K562 (cell line): ENCODE results near the gene IBTK. TPM values are rescaled to one million over a fixed set of nuclear protein-coding genes. Genes with fewer than 3 reads are reported as not detected.

Experiments used
- FOXA1 ChIP-seq: fragments of 450-650 bp; IDR thresholded peaks from 2 replicates; pipeline ENCODE4 v1.6.1; 2016; ENCODE audit warnings: mild to moderate bottlenecking, borderline replicate concordance
- FOXA3 ChIP-seq, 2 experiments: fragments of 450-650 bp in 1 of 2; sonication (generic) in 1 of 2; formaldehyde crosslinking; IDR thresholded peaks in 1 of 2; conservative IDR thresholded peaks in 1 of 2; 2 replicates each; pipeline versions ENCODE4 v1.4.0 to v1.8.0; 2020 to 2022; ENCODE audit warnings: mild to moderate bottlenecking in 2 of 2, missing genetic modification reagents in 1 of 2
- GATA2 ChIP-seq: sonication (generic); formaldehyde crosslinking; IDR thresholded peaks from 2 replicates; pipeline ENCODE4 v1.4.0; 2020; ENCODE audit warnings: mild to moderate bottlenecking, missing genetic modification reagents
- HCFC1 ChIP-seq: IDR thresholded peaks from 2 replicates; pipeline ENCODE4 v1.6.1; 2012; ENCODE audit warnings: low read depth, low read length, improper control_type of control experiment
- SIRT6 ChIP-seq: IDR thresholded peaks from one replicate; pipeline ENCODE4 v1.6.1; 2012; ENCODE audit warnings: low read depth, mild to moderate bottlenecking, control low read depth, inconsistent platforms, low read length, moderate library complexity
- SREBF1 ChIP-seq: fragments of 150-350 bp; IDR thresholded peaks from 2 replicates; pipeline ENCODE4 v1.6.1; 2014; ENCODE audit warnings: antibody characterized with exemption, low read depth, low read length, borderline replicate concordance
- TRIM28 ChIP-seq: fragments of 450-650 bp; IDR thresholded peaks from 2 replicates; pipeline ENCODE4 v1.6.1; 2017
- ZNF134 ChIP-seq: fragments of 250-450 bp; sonication (Bioruptor Pico); conservative IDR thresholded peaks from 2 replicates; pipeline ENCODE4 v1.4.0; 2020
- polyA plus RNA-seq, 8 experiments: library from polyadenylated mRNA; depleted of rRNA in 4 of 8; stranded (reverse) in 5 of 8; unstranded in 3 of 8; fragments of >200 nt; fragmentation: Nextera tagmentation in 2 of 8; fragmentation: Illumina TruSeq in 1 of 8; extraction: Ambion mirVana in 2 of 8; extraction: Trizol in 1 of 8; gene quantifications; 2 replicates each; pipeline versions ENCODE4 v1.2.1 to v1.2.3, GENCODE V29; 2011 to 2014; ENCODE audit warnings: inconsistent platforms in 1 of 8, missing spikeins in 1 of 8
- total RNA-seq, 7 experiments: library from RNA; depleted of rRNA in 6 of 7; stranded (reverse); fragments of >200 nt in 6 of 7; fragmentation: Illumina TruSeq in 2 of 7; extraction: Trizol in 2 of 7; gene quantifications; 2 replicates each; pipeline versions ENCODE4 v1.2.1 to v1.2.3, GENCODE V29; 2011 to 2021; ENCODE audit warnings: low replicate concordance in 1 of 7
- TF ChIP-seq, protein P1 (sequence below): fragments of 450-650 bp; formaldehyde crosslinking; IDR thresholded peaks from 2 replicates; pipeline ENCODE4 v1.4.0; 2020; ENCODE audit warnings: mild to moderate bottlenecking, moderate library complexity
- TF ChIP-seq, protein P2 (sequence below): IDR thresholded peaks from 2 replicates; pipeline ENCODE4 v1.6.1; 2012; ENCODE audit warnings: low read depth, low read length, improper control_type of control experiment, borderline replicate concordance
- TF ChIP-seq, protein P3 (sequence below): fragments of 200-800 bp; sonication (Bioruptor generic); IDR thresholded peaks from 2 replicates; pipeline ENCODE4 v1.6.1; 2016; ENCODE audit warnings: missing genetic modification characterization, missing compliant biosample characterization
- TF ChIP-seq, protein P4 (sequence below), 2 experiments: fragments of 150-350 bp in 1 of 2; IDR thresholded peaks; 2 replicates each; pipeline ENCODE4 v1.6.1; 2012 to 2016; ENCODE audit warnings: low read depth in 2 of 2, low read length in 2 of 2, mild to moderate bottlenecking in 1 of 2, moderate library complexity in 1 of 2
- TF ChIP-seq, protein P5 (sequence below), 3 experiments: fragments of 200-800 bp in 1 of 3; sonication (Bioruptor generic) in 1 of 3; sonication (generic) in 1 of 3; formaldehyde crosslinking in 1 of 3; IDR thresholded peaks; 2 replicates each; pipeline versions ENCODE4 v1.6.1 to v1.8.0; 2016 to 2022; ENCODE audit warnings: mild to moderate bottlenecking in 2 of 3, missing compliant biosample characterization in 2 of 3, missing genetic modification characterization in 2 of 3, missing genetic modification reagents in 1 of 3

IBTK gene
- total and polyA plus RNA-seq, 9 of the 15 experiments (the other 6 are each of a cell fraction or from before 2014, with no cell fraction given) = 13.2 to 36.4 (median 21.8) TPM

DNA sequence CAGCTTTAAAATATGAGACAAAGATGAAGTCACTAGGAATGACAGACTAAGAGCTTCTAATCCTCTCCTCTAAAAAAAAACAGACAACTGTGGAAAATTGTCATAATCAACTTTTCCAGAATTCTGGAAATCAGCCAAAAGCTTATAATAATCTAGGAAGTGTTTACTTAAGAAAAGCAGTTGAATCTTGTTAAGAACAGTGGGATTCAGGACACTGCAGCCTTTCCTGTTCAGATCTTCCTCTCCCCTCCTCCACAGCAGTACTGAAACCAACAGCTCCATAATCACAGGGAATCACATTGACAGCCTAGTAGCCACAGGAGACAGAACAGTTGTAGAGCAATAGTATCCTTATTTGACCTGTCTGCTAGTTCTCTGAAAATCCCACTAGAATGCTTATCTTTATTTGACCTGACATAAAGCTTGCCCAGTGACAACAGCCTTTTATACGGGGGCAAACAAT lies 41.6 kb downstream of the IBTK start (continued):
- TF ChIP-seq, protein P1, sequence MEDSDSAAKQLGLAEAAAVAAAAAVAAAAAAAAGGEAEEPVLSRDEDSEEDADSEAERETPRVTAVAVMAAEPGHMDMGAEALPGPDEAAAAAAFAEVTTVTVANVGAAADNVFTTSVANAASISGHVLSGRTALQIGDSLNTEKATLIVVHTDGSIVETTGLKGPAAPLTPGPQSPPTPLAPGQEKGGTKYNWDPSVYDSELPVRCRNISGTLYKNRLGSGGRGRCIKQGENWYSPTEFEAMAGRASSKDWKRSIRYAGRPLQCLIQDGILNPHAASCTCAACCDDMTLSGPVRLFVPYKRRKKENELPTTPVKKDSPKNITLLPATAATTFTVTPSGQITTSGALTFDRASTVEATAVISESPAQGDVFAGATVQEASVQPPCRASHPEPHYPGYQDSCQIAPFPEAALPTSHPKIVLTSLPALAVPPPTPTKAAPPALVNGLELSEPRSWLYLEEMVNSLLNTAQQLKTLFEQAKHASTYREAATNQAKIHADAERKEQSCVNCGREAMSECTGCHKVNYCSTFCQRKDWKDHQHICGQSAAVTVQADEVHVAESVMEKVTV (CRISPR knock-in tag) = no peak
- TF ChIP-seq GATA2 (peak; percentile 48), SIRT6 (no peak), TRIM28 (no peak), FOXA1 (peak; percentile 64; the same call in 1 of the 2 replicates), ZNF134 (no peak), SREBF1 (no peak), FOXA3 (CRISPR knock-in tag; conservative IDR thresholded peaks at IDR 0.05 in 1 of 2, IDR thresholded peaks at IDR 0.05 in 1 of 2) (peak in 1 of 2 experiments; percentile 79; a peak in 2 of 4 replicates), HCFC1 (no peak)
- TF ChIP-seq, protein P2, sequence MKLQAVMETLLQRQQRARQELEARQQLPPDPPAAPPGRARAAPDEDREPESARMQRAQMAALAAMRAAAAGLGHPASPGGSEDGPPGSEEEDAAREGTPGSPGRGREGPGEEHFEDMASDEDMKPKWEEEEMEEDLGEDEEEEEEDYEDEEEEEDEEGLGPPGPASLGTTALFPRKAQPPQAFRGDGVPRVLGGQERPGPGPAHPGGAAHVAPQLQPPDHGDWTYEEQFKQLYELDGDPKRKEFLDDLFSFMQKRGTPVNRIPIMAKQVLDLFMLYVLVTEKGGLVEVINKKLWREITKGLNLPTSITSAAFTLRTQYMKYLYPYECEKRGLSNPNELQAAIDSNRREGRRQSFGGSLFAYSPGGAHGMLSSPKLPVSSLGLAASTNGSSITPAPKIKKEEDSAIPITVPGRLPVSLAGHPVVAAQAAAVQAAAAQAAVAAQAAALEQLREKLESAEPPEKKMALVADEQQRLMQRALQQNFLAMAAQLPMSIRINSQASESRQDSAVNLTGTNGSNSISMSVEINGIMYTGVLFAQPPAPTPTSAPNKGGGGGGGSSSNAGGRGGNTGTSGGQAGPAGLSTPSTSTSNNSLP = peak; percentile 77; the same call in 1 of the 2 replicates
- TF ChIP-seq, protein P3, sequence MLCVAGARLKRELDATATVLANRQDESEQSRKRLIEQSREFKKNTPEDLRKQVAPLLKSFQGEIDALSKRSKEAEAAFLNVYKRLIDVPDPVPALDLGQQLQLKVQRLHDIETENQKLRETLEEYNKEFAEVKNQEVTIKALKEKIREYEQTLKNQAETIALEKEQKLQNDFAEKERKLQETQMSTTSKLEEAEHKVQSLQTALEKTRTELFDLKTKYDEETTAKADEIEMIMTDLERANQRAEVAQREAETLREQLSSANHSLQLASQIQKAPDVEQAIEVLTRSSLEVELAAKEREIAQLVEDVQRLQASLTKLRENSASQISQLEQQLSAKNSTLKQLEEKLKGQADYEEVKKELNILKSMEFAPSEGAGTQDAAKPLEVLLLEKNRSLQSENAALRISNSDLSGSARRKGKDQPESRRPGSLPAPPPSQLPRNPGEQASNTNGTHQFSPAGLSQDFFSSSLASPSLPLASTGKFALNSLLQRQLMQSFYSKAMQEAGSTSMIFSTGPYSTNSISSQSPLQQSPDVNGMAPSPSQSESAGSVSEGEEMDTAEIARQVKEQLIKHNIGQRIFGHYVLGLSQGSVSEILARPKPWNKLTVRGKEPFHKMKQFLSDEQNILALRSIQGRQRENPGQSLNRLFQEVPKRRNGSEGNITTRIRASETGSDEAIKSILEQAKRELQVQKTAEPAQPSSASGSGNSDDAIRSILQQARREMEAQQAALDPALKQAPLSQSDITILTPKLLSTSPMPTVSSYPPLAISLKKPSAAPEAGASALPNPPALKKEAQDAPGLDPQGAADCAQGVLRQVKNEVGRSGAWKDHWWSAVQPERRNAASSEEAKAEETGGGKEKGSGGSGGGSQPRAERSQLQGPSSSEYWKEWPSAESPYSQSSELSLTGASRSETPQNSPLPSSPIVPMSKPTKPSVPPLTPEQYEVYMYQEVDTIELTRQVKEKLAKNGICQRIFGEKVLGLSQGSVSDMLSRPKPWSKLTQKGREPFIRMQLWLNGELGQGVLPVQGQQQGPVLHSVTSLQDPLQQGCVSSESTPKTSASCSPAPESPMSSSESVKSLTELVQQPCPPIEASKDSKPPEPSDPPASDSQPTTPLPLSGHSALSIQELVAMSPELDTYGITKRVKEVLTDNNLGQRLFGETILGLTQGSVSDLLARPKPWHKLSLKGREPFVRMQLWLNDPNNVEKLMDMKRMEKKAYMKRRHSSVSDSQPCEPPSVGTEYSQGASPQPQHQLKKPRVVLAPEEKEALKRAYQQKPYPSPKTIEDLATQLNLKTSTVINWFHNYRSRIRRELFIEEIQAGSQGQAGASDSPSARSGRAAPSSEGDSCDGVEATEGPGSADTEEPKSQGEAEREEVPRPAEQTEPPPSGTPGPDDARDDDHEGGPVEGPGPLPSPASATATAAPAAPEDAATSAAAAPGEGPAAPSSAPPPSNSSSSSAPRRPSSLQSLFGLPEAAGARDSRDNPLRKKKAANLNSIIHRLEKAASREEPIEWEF = no peak
- TF ChIP-seq, protein P4, sequence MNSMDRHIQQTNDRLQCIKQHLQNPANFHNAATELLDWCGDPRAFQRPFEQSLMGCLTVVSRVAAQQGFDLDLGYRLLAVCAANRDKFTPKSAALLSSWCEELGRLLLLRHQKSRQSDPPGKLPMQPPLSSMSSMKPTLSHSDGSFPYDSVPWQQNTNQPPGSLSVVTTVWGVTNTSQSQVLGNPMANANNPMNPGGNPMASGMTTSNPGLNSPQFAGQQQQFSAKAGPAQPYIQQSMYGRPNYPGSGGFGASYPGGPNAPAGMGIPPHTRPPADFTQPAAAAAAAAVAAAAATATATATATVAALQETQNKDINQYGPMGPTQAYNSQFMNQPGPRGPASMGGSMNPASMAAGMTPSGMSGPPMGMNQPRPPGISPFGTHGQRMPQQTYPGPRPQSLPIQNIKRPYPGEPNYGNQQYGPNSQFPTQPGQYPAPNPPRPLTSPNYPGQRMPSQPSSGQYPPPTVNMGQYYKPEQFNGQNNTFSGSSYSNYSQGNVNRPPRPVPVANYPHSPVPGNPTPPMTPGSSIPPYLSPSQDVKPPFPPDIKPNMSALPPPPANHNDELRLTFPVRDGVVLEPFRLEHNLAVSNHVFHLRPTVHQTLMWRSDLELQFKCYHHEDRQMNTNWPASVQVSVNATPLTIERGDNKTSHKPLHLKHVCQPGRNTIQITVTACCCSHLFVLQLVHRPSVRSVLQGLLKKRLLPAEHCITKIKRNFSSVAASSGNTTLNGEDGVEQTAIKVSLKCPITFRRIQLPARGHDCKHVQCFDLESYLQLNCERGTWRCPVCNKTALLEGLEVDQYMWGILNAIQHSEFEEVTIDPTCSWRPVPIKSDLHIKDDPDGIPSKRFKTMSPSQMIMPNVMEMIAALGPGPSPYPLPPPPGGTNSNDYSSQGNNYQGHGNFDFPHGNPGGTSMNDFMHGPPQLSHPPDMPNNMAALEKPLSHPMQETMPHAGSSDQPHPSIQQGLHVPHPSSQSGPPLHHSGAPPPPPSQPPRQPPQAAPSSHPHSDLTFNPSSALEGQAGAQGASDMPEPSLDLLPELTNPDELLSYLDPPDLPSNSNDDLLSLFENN (IDR thresholded peaks at IDR 0.05; ENCODE audit: low read depth in 2 of 2, low read length in 2 of 2) = peak in 1 of 2 experiments; percentile 89; a peak in 2 of 4 replicates
- TF ChIP-seq, protein P5, sequence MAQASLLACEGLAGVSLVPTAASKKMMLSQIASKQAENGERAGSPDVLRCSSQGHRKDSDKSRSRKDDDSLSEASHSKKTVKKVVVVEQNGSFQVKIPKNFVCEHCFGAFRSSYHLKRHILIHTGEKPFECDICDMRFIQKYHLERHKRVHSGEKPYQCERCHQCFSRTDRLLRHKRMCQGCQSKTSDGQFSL (CRISPR knock-in tag; IDR thresholded peaks at IDR 0.05) = no peak
- TF ChIP-seq, protein P5 (tag; IDR thresholded peaks at IDR 0.05) = no peak
